VCaP (cell line): Measurements from ENCODE around the gene HOMEZ.
A peak's percentile ranks its signal among the peaks of the same experiment; 100 is the strongest.

ENCODE experiments used
- H3K27ac ChIP-seq: fragments of 450-650 bp; 2 replicates; pipeline ENCODE4 v1.5.1; 2017
- CTCF ChIP-seq: fragments of 450-650 bp; conservative IDR thresholded peaks from 2 replicates; pipeline ENCODE4 v1.5.1; 2017; ENCODE audit warnings: mild to moderate bottlenecking, moderate library complexity

Gene HOMEZ

DNA sequence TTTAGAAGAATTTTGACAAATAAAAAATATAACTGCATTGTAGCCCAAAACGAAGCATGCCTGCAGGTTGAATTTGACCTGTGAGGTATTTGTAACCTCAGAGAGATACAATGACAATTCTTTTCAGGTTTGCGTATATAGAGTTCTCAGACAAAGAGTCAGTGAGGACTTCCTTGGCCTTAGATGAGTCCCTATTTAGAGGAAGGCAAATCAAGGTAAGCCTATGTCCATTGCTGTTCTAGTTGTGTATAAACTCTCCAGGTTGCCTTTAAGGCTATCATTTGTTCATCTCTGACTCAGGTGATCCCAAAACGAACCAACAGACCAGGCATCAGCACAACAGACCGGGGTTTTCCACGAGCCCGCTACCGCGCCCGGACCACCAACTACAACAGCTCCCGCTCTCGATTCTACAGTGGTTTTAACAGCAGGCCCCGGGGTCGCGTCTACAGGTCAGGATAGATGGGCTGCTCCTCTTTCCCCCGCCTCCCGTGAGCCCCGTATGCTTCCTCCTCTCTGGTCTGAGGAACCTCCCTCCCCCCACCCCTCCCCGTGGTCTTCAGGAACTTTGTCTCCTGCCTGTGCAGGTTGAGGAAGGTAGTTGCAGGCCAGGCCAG, 38.0 kb upstream of the HOMEZ start:
- H3K27ac ChIP-seq: 0 out of 2 replicates have a peak overlapping the region, but pooled peaks have one; percentile 94
- no peak for TF ChIP-seq CTCF

DNA sequence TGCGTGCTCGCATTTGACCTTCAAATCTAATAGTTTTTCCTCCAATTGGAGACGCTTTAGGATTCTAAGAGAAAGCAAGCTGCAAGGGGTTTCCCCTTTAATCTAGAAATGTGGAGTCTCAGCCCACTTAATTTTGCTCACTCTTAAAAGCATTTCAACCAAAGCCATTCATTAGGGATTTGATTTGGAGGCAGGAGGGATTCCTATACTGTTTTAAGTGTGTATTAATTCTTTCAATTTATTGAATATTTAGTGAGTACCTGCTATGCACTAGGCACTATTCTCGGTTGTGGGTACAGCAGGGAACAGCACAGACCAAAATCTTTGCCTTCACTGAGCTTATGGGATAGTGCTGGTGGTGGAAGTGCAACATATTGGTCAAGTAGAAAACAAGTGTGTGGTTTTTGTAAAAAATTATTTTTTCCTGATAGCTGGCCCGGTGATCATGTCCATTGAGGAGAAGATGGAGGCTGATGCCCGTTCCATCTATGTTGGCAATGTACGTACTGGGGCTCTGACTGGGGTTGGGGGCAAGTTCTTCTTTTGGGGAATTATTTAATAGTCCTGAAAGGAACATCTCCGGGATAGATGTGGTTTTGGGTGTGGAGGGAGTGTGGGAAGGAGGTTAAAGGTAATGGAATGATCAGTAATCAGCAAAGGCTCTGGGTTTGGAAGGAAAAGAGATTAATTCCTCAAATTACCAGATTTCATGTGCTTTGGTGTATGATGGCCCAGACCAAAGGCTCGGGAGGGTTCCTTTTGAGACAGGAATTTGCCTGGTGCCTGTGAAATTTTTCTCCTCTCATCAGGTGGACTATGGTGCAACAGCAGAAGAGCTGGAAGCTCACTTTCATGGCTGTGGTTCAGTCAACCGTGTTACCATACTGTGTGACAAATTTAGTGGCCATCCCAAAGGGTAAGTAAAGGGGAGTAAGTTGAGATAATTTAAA, 36.9 kb upstream of the HOMEZ start:
- peak overlapping the region; percentile 94 for H3K27ac ChIP-seq
- no peak for TF ChIP-seq CTCF

DNA sequence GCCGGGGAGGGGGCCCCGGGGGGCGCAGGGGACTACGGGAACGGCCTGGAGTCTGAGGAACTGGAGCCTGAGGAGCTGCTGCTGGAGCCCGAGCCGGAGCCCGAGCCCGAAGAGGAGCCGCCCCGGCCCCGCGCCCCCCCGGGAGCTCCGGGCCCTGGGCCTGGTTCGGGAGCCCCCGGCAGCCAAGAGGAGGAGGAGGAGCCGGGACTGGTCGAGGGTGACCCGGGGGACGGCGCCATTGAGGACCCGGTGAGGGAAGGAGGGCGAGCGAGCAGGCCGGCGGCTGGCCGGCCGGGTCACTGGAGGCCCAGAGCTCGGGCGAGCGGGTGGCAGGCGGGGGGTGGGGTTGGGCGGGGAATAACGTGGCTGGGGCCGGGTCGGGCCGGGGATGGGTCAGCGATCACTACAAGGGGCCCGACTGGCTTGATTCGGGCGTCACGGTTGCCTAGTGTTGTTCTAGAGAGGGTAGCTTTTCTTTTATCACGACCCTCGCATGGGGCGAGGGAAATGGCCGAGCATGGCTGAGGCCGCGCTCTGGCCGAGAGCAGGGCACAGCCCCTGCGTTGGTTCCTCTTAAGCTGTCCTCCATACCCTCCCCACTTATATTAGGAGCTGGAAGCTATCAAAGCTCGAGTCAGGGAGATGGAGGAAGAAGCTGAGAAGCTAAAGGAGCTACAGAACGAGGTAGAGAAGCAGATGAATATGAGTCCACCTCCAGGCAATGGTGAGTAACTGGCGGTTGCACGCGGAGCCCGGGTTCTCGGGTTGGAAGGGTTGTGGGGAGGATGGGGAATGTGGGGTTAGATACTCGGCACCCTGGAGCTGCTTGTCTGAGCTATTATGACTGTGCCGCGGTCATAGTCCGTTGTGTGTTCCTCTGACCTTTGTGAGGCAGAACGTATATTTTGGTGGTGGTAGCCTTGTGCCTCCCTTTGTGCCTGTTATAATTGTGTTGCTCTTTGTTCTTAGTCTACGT, 35.9 kb upstream of the HOMEZ start:
- TF ChIP-seq CTCF: no peak
- H3K27ac ChIP-seq: peak overlapping the region; percentile 94

GRCh38 chr14:23320584-23321571, 34.9 kb upstream of the HOMEZ start, which contains the start of gene PABPN1:
Gene PABPN1 (plus strand): TSS chr14:23321457. CDS start chr14:23321470, 13 bp downstream.
- H3K27ac ChIP-seq: peak within 1 kb of the TSS; percentile 94
- TF ChIP-seq CTCF: no peak

DNA sequence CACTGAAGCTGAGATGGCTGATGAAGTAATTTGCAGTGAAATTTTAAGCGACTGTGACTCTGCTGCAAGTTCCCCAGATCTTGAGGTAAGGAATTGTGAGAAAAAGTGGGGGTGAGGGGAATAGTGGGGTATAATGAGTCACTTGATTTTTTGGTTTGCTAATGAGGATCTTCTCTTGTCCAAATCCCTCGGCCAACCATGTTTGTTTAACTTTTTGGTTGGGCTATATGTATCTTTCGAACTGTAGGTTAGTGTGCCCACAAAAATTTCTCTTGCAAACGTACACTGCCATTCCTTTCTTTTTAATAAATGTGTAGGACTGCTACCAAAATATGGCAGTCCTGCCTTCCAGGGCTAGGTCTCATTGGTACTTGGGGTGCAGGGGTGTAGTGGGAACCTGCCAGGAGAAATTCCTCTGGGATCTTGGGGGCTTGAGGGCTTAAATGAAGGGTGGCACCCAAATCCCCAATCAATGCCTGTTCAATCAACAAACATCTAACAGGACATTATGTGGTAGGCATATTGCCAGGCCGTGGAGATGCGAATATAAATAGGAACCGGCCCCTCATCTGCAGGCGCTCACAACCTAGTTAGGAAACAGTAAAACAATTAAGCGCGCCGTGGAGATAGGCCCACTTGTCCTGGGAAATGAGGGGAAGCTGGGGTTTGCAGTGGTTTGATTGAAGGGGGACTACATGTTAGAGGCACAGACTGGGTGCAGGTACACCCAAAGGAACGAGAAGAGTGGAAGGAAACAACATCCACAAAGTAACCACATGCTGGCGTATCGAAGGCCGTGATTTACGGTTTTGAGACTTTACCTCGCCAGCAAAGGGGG, 34.0 kb upstream of the HOMEZ start:
- no peak for TF ChIP-seq CTCF
- peak overlapping the region; percentile 94 for H3K27ac ChIP-seq

DNA sequence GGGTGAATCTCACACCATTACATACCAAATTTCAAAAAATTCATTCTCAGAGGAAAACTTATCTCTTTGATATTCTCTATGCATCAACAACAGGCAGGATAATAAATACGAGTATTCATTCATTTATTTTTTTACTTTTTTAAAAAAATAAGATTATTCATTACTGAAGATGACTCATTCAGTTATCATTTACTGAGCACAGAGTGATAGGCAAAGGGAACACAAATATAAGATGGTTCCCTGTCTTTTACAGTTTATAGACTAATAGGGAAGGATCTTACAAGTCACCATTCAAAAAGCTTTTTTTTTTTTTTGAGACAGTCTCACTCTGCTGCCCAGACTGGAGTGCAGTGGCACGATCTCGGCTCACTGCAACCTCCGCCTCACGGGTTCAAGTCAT, 30.4 kb upstream of the HOMEZ start:
- no peak overlapping the region for H3K27ac ChIP-seq
- no peak for TF ChIP-seq CTCF
